OCI-LY1 (cell line): ENCODE results near the gene KRT40.

Experiments
- EZH2 ChIP-seq: fragments of 200-600 bp; sonication (generic), shearing (Covaris generic); IDR thresholded peaks from 2 replicates; pipeline ENCODE4 v1.8.0; 2017; ENCODE audit warnings: borderline replicate concordance, mixed run types, mild to moderate bottlenecking, antibody characterized with exemption, low read length, moderate library complexity, mixed read lengths
- TF ChIP-seq, protein P1 (sequence below): fragments of 200-600 bp; sonication (generic), shearing (Covaris generic); IDR thresholded peaks from 2 replicates; pipeline ENCODE4 v1.5.1; 2017; ENCODE audit warnings: mild to moderate bottlenecking, antibody characterized with exemption, low read length, moderate library complexity, mixed read lengths

DNA sequence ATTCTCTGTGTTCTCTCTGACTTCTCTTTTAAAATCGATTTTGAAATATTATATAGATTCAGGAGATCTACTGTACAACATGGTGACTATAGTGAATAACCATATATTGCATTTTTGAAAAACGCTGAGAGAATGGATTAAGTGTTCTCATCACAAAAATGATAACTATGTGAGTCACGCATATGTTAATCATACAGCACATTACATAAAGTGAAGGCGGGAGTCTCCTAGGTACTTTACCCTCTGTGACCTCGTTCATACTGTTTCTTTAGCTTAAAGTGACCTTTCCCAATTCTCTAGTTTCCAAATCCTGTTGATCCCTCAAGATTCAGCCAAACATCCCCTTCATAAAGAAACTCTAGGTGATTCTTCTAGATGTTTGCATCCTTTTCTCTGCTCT lies 18.7 kb upstream of the KRT40 start:
- TF ChIP-seq, protein P1, sequence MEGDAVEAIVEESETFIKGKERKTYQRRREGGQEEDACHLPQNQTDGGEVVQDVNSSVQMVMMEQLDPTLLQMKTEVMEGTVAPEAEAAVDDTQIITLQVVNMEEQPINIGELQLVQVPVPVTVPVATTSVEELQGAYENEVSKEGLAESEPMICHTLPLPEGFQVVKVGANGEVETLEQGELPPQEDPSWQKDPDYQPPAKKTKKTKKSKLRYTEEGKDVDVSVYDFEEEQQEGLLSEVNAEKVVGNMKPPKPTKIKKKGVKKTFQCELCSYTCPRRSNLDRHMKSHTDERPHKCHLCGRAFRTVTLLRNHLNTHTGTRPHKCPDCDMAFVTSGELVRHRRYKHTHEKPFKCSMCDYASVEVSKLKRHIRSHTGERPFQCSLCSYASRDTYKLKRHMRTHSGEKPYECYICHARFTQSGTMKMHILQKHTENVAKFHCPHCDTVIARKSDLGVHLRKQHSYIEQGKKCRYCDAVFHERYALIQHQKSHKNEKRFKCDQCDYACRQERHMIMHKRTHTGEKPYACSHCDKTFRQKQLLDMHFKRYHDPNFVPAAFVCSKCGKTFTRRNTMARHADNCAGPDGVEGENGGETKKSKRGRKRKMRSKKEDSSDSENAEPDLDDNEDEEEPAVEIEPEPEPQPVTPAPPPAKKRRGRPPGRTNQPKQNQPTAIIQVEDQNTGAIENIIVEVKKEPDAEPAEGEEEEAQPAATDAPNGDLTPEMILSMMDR = no peak
- no peak for TF ChIP-seq EZH2
